Measurements from ENCODE around the gene THOP1. TPM values are rescaled to one million over a fixed set of nuclear protein-coding genes. Genes with fewer than 3 reads are reported as not detected.
A peak's percentile ranks its signal among the peaks of the same experiment; 100 is the strongest.
"Not testable (repeated sequence)": the region's sequence is repeated elsewhere in the genome, so short reads cannot be mapped to it uniquely, and the experiment has no call there.

Gene THOP1
- total and polyA plus RNA-seq, 4 donors, result 23.8 to 71.9 (median 64.6) TPM

DNA sequence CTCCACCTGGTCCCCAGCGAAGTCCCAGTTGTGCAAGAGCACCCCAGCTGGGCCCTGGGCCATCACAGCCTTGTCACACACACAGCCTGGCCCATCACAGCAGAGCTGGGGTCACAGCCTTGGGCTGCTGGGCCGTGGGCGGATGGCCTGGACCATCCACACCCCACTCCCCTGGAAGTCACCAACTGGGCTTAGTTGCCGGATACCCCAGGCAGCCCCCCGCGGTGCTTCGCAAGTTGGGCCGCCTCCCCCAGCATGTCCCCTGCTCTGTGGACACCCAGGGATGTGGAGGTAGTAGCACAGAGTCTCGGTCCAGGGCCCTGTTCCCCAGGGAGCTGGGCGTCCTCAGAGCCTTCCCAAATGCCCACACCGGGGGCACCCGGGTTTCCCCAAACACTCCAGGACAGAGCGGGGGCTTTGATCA lies 29.9 kb downstream of the THOP1 start:
- no peaks in the 10 kb centered on the region for H3K9me3 ChIP-seq (ENCODE audit: control insufficient read depth in 4 of 4, insufficient read depth in 3 of 4, low read length in 3 of 4)
- no peak for ATAC-seq (ENCODE audit: insufficient read depth, low FRiP score)
- DNase-seq, result no peak
- no peaks in the 10 kb centered on the region for H3K27me3 ChIP-seq (ENCODE audit: control insufficient read depth in 3 of 3, insufficient read depth in 3 of 3, low read length in 2 of 3)
- no peak overlapping the region for H3K27ac ChIP-seq (ENCODE audit: low read depth in 1 of 2, low read length in 1 of 2)
- 92 to 94% methylated on average over 13 of the region's 13 CpGs for WGBS, 2 donors
- H3K4me1 ChIP-seq (ENCODE audit: control insufficient read depth in 5 of 5, insufficient read depth in 5 of 5, low read length in 5 of 5), result no peaks in the 10 kb centered on the region
- peaks cover 0 to 23% (median 0%) of the 10 kb centered on the region in 4 donors for H3K36me3 ChIP-seq (ENCODE audit: control insufficient read depth in 4 of 4, insufficient read depth in 4 of 4, low read length in 4 of 4)
- no peak overlapping the region for H3K9ac ChIP-seq (ENCODE audit: insufficient read depth in 1 of 2, low read length in 2 of 2)
- TF ChIP-seq, protein P1, sequence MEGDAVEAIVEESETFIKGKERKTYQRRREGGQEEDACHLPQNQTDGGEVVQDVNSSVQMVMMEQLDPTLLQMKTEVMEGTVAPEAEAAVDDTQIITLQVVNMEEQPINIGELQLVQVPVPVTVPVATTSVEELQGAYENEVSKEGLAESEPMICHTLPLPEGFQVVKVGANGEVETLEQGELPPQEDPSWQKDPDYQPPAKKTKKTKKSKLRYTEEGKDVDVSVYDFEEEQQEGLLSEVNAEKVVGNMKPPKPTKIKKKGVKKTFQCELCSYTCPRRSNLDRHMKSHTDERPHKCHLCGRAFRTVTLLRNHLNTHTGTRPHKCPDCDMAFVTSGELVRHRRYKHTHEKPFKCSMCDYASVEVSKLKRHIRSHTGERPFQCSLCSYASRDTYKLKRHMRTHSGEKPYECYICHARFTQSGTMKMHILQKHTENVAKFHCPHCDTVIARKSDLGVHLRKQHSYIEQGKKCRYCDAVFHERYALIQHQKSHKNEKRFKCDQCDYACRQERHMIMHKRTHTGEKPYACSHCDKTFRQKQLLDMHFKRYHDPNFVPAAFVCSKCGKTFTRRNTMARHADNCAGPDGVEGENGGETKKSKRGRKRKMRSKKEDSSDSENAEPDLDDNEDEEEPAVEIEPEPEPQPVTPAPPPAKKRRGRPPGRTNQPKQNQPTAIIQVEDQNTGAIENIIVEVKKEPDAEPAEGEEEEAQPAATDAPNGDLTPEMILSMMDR (IDR thresholded peaks at IDR 0.05; ENCODE audit: control extremely low read depth, extremely low read depth), result no peak
- H3K4me3 ChIP-seq, result no peak overlapping the region

DNA sequence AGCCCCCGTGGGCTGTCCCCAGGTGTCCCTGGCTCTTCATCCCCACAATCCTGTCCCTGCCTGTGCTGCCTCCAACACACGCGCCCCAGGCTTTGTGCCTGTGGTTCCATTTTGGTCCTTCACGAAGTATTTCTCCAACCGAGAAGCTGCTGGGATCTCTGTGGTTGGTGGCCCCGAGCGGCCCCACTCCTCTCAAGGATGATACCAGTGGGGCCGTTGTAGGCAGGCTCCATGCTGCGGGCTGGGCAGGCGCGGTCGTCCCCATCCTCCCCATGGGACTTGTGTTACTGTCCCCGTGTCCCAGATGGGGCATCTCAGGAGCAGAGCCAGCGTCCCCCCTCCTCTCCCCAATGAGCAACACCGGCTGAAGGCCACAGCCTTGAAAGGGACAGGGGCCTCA lies 30.6 kb downstream of the THOP1 start:
- ATAC-seq (ENCODE audit: insufficient read depth, low FRiP score), result no peak
- TF ChIP-seq, protein P1 (IDR thresholded peaks at IDR 0.05; ENCODE audit: control extremely low read depth, extremely low read depth), result no peak
- no peak overlapping the region for H3K27ac ChIP-seq (ENCODE audit: low read depth in 1 of 2, low read length in 1 of 2)
- H3K36me3 ChIP-seq (ENCODE audit: control insufficient read depth in 4 of 4, insufficient read depth in 4 of 4, low read length in 4 of 4), result peaks cover 0 to 15% (median 0%) of the 10 kb centered on the region in 4 donors
- 87 to 93% methylated on average over 15 of the region's 15 CpGs for WGBS, 2 donors
- no peak overlapping the region for H3K9ac ChIP-seq (ENCODE audit: insufficient read depth in 1 of 2, low read length in 2 of 2)
- no peak overlapping the region for H3K4me3 ChIP-seq
- H3K4me1 ChIP-seq (ENCODE audit: control insufficient read depth in 5 of 5, insufficient read depth in 5 of 5, low read length in 5 of 5), result peaks cover 0 to 3% (median 0%) of the 10 kb centered on the region in 5 donors
- no peaks in the 10 kb centered on the region for H3K27me3 ChIP-seq (ENCODE audit: control insufficient read depth in 3 of 3, insufficient read depth in 3 of 3, low read length in 2 of 3)
- no peak for DNase-seq
- H3K9me3 ChIP-seq (ENCODE audit: control insufficient read depth in 4 of 4, insufficient read depth in 3 of 4, low read length in 3 of 4), result no peaks in the 10 kb centered on the region

DNA sequence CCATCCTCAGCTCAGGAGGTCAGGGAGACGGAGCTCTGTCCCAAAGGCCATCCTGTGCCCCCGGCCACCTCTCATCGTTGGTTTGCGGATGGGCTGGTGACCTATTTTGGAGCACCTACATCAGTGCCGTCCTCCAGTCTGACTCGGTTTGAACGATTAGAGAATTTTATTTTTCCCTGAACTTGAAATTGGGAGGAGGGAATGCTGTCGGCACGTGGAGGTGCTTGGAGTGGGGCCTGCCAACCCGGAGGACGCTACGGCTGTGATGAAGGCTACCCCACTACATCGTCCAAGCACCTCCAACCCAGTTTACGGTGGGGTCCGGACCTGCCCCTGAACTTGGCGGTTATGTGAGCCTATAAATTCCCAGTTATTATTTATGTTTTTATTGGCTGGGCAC lies 31.3 kb downstream of the THOP1 start:
- TF ChIP-seq, protein P1 (IDR thresholded peaks at IDR 0.05; ENCODE audit: control extremely low read depth, extremely low read depth), result no peak
- Histone ChIP-seq H3K27ac (ENCODE audit: low read depth in 1 of 2, low read length in 1 of 2) (no peak overlapping the region), H3K4me1 (ENCODE audit: control insufficient read depth in 5 of 5, insufficient read depth in 5 of 5, low read length in 5 of 5) (peaks cover 0 to 3% (median 0%) of the 10 kb centered on the region in 5 donors), H3K4me3 (no peak overlapping the region), H3K9ac (ENCODE audit: insufficient read depth in 1 of 2, low read length in 2 of 2) (no peak overlapping the region), H3K9me3 (ENCODE audit: control insufficient read depth in 4 of 4, insufficient read depth in 3 of 4, low read length in 3 of 4) (no peaks in the 10 kb centered on the region), H3K36me3 (ENCODE audit: control insufficient read depth in 4 of 4, insufficient read depth in 4 of 4, low read length in 4 of 4) (peaks cover 0 to 15% (median 0%) of the 10 kb centered on the region in 4 donors), H3K27me3 (ENCODE audit: control insufficient read depth in 3 of 3, insufficient read depth in 3 of 3, low read length in 2 of 3) (no peaks in the 10 kb centered on the region)
- ATAC-seq (ENCODE audit: insufficient read depth, low FRiP score) (no peak), DNase-seq (no peak)
- WGBS, 2 donors, result 91 to 93% methylated on average over 16 of the region's 16 CpGs

DNA sequence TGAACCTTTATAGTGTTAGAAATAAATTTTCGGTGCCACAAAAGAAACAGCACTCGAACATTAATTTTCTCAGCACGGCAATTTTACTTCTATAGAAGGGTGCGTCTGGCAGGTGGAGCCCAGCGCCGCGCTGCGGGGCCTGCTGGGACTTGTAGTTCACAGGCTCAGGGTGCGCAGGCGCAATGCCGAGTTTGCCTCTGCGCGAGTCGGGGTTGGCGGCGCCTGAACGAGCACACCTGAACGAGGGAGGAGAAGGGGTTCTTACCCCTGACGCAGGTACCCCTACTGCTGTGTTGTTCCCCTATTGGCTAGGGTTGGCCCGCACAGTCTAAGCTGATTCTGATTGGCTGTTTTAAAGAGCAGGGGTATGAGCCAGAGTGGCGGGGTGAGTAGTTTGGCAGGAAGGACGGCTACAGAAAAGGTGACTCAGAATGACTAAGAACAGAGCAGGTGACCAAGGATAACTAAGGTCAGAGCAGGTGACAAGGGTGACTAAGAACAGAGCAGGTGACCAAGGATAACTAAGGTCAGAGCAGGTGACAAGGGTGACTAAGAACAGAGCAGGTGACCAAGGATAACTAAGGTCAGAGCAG lies 32.0 kb downstream of the THOP1 start:
- ATAC-seq (ENCODE audit: insufficient read depth, low FRiP score); H3K27ac ChIP-seq (ENCODE audit: low read depth in 1 of 2, low read length in 1 of 2): not testable (repeated sequence)

More for the DNA sequence above, 32.0 kb downstream of the THOP1 start:
- not testable (repeated sequence) for H3K4me1 ChIP-seq (ENCODE audit: control insufficient read depth in 5 of 5, insufficient read depth in 5 of 5, low read length in 5 of 5); H3K9ac ChIP-seq (ENCODE audit: insufficient read depth in 1 of 2, low read length in 2 of 2); H3K4me3 ChIP-seq; H3K9me3 ChIP-seq (ENCODE audit: control insufficient read depth in 4 of 4, insufficient read depth in 3 of 4, low read length in 3 of 4); H3K27me3 ChIP-seq (ENCODE audit: control insufficient read depth in 3 of 3, insufficient read depth in 3 of 3, low read length in 2 of 3)
- peaks cover 0 to 12% (median 0%) of the 10 kb centered on the region in 4 donors for H3K36me3 ChIP-seq (ENCODE audit: control insufficient read depth in 4 of 4, insufficient read depth in 4 of 4, low read length in 4 of 4)
- WGBS, 2 donors, result 74 to 83% methylated on average over 22 of the region's 22 CpGs
- peak in 1 of 3 donors; percentile 4 for DNase-seq

Data from lung (tissue), 12 donors.